ENCODE results near the gene ACOX3.

The ACOX3 gene

GRCh38 chr4:8332891-8333331 is 107.6 kb downstream of the ACOX3 start:
- DNase-seq: no peak

- DNase-seq: no peak
These were observed 108.3 kb downstream of the ACOX3 start for GRCh38 chr4:8332038-8332857.

- DNase-seq: no peak
These were observed 109.0 kb downstream of the ACOX3 start for GRCh38 chr4:8331575-8331955.

- no peak for DNase-seq
These were observed 109.5 kb downstream of the ACOX3 start for GRCh38 chr4:8330821-8331574.

- DNase-seq: no peak
These were observed 110.4 kb downstream of the ACOX3 start for GRCh38 chr4:8329859-8330761.

- DNase-seq: no peak
These were observed 111.0 kb downstream of the ACOX3 start for GRCh38 chr4:8329560-8329858.

- no peak for DNase-seq
These were observed 111.5 kb downstream of the ACOX3 start for GRCh38 chr4:8328866-8329559.

- no peak for DNase-seq
These were observed 112.1 kb downstream of the ACOX3 start for GRCh38 chr4:8328456-8328855.

- DNase-seq: no peak
These were observed 114.3 kb downstream of the ACOX3 start for GRCh38 chr4:8326206-8326605.

- no peak for DNase-seq
These were observed 115.1 kb downstream of the ACOX3 start for GRCh38 chr4:8325291-8325973.

GRCh38 chr4:8324640-8325239 is 115.8 kb downstream of the ACOX3 start:
- DNase-seq: no peak

GRCh38 chr4:8323947-8324555 is 116.5 kb downstream of the ACOX3 start:
- DNase-seq: no peak

GRCh38 chr4:8322794-8323704 is 117.5 kb downstream of the ACOX3 start:
- DNase-seq: no peak

GRCh38 chr4:8321771-8322170 is 118.8 kb downstream of the ACOX3 start:
- no peak for DNase-seq

GRCh38 chr4:8321220-8321619 is 119.3 kb downstream of the ACOX3 start:
- DNase-seq: no peak

GRCh38 chr4:8320386-8320750 is 120.2 kb downstream of the ACOX3 start:
- no peak for DNase-seq

- DNase-seq: no peak
These were observed 120.7 kb downstream of the ACOX3 start for GRCh38 chr4:8319731-8320385.

- no peak for DNase-seq
These were observed 121.5 kb downstream of the ACOX3 start for GRCh38 chr4:8319061-8319460.

- no peak for DNase-seq
These were observed 122.0 kb downstream of the ACOX3 start for GRCh38 chr4:8318509-8318908.

GRCh38 chr4:8317474-8317873 is 123.0 kb downstream of the ACOX3 start:
- no peak for DNase-seq

All from NCI-H510A treated with DMSO at 0.1 percent for 48 hours (cell line).